GM18498 (cell line): ENCODE results near the gene LY6G6C.
A peak's percentile ranks its signal among the peaks of the same experiment; 100 is the strongest.

Source experiments
- ATAC-seq: cut with Tn5 transposase; IDR thresholded peaks from one replicate; pipeline ENCODE4 v1.9.1; 2021; ENCODE audit warnings: mild to moderate bottlenecking, moderate library complexity; ENCODE audit not compliant: unreplicated experiment

The LY6G6C gene

GRCh38 chr6:31727717-31728671, 6.4 kb upstream of the LY6G6C start:
- peak; percentile 2 for ATAC-seq

- peak; percentile 49 for ATAC-seq
These were observed 5.6 kb upstream of the LY6G6C start for GRCh38 chr6:31727034-31727716.

GRCh38 chr6:31725502-31726350, 4.2 kb upstream of the LY6G6C start:
- ATAC-seq: no peak

GRCh38 chr6:31723980-31724691, 2.6 kb upstream of the LY6G6C start:
- no peak for ATAC-seq

- ATAC-seq: no peak
These were observed 1.9 kb upstream of the LY6G6C start, which contains the start of gene MPIG6B for GRCh38 chr6:31723245-31723979. Gene MPIG6B, plus strand, starts transcription at chr6:31723373. Its CDS starts 11 bp downstream, at chr6:31723384.

GRCh38 chr6:31722173-31722572, 627 bp upstream of the LY6G6C start:
- no peak for ATAC-seq

- ATAC-seq: no peak
These were observed 1.3 kb downstream of the LY6G6C start for GRCh38 chr6:31720196-31720770.

- no peak for ATAC-seq
These were observed 2.5 kb downstream of the LY6G6C start for GRCh38 chr6:31719001-31719400.

GRCh38 chr6:31718265-31718664, 3.3 kb downstream of the LY6G6C start:
- ATAC-seq: no peak

GRCh38 chr6:31717499-31718222, 3.9 kb downstream of the LY6G6C start:
- ATAC-seq: no peak

GRCh38 chr6:31715022-31715958, 6.3 kb downstream of the LY6G6C start, which contains the start of gene LY6G6D:
Gene LY6G6D, plus strand, starts transcription at chr6:31715348. Its CDS starts 8 bp downstream, at chr6:31715356.
- ATAC-seq: no peak

GRCh38 chr6:31713991-31714684, 7.4 kb downstream of the LY6G6C start:
- no peak for ATAC-seq

- ATAC-seq: no peak
These were observed 8.1 kb downstream of the LY6G6C start for GRCh38 chr6:31713465-31713864.

GRCh38 chr6:31712296-31712695, 9.2 kb downstream of the LY6G6C start:
- no peak for ATAC-seq

- no peak for ATAC-seq
These were observed 10.3 kb downstream of the LY6G6C start for GRCh38 chr6:31711233-31711632.

- no peak for ATAC-seq
These were observed 10.9 kb downstream of the LY6G6C start for GRCh38 chr6:31710523-31711219.
